ENCODE data around the gene DENND2C.

GRCh38 chr1:114666954-114667353 lies 2.9 kb downstream of the DENND2C start:
- no peak for TF ChIP-seq CTCF (IDR thresholded peaks at IDR 0.05)
- no peak for TF ChIP-seq POLR2A (IDR thresholded peaks at IDR 0.05)

All from testis (tissue), 2 donors.